ENCODE results near the gene TANGO2. TPM values are rescaled to one million over a fixed set of nuclear protein-coding genes. Genes with fewer than 3 reads are reported as not detected.
A peak's percentile ranks its signal among the peaks of the same experiment; 100 is the strongest.

TANGO2 gene
- total RNA-seq, 1 experiment from 2014 or later: 14.6 TPM

DNA sequence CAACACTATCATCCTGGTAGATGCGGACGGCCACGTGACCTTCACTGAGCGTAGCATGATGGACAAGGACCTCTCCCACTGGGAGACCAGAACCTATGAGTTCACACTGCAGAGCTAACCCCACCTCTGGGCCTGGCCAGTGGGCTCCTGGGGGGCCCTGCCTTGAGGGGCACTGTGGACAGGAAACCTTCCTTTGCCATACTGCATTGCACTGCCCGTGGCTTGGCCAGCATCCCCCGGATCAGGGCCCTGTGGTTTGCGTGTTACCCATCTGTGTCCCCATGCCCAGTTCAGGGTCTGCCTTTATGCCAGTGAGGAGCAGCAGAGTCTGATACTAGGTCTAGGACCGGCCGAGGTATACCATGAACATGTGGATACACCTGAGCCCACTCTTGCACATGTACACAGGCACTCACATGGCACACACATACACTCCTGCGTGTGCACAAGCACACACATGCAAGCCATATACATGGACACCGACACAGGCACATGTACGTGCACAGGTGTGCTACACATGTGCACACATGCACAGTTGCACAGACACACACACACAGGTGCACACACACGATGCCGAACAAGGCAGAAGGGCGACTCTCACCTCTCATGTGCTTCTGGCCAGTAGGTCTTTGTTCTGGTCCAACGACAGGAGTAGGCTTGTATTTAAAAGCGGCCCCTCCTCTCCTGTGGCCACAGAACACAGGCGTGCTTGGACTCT lies 43.8 kb downstream of the TANGO2 start:
- Histone ChIP-seq H3K23me2 (ENCODE audit: insufficient read length, low read depth, low read length, poor library complexity, severe bottlenecking) (no peaks in the 10 kb centered on the region), H4K5ac (ENCODE audit: insufficient read length, low read depth, low read length) (no peak overlapping the region), H3K14ac (ENCODE audit: insufficient read depth, low read length) (no peak overlapping the region; the same call in 1 of the 2 replicates), H4K20me1 (ENCODE audit: control insufficient read depth, insufficient read depth, insufficient read length) (no peaks in the 10 kb centered on the region), H3K79me1 (ENCODE audit: insufficient read depth, low read depth, low read length, poor library complexity, severe bottlenecking) (no peaks in the 10 kb centered on the region), H4K8ac (replicated peaks; ENCODE audit: insufficient read length, low read depth, low read length) (no peak overlapping the region), H3K9me3 (ENCODE audit: control insufficient read depth, low read depth, low read length) (no peaks in the 10 kb centered on the region), H2BK12ac (ENCODE audit: insufficient read length, low read depth, low read length) (no peak overlapping the region), H2BK5ac (ENCODE audit: insufficient read length, low read length) (no peak overlapping the region), H2BK15ac (ENCODE audit: low read depth, low read length) (no peak overlapping the region), H3K4ac (ENCODE audit: low read depth, low read length) (no peak overlapping the region), H3K79me2 (ENCODE audit: insufficient read depth, low read length) (no peaks in the 10 kb centered on the region), H3K56ac (ENCODE audit: insufficient read length, low read depth, low read length) (no peak overlapping the region), H2AFZ (ENCODE audit: low read length) (no peak overlapping the region), H2BK120ac (ENCODE audit: low read depth, low read length, poor library complexity, severe bottlenecking) (no peak overlapping the region), H3K27me3 (ENCODE audit: insufficient read depth, low read length) (no peaks in the 10 kb centered on the region), H2BK20ac (ENCODE audit: low read depth, low read length, poor library complexity, severe bottlenecking) (no peak overlapping the region), H2AK5ac (ENCODE audit: insufficient read length, low read length) (no peak overlapping the region), H3K4me1 (ENCODE audit: insufficient read depth, low read length) (no peaks in the 10 kb centered on the region), H3K9ac (ENCODE audit: extremely low read depth, insufficient read length, low read length) (no peak overlapping the region), H3K4me2 (ENCODE audit: insufficient read depth, insufficient read length, low read length) (no peak overlapping the region), H3T11ph (ENCODE audit: low read length) (no peak overlapping the region), H3K18ac (ENCODE audit: insufficient read length, low read depth, low read length) (no peak overlapping the region), H3K27ac (ENCODE audit: insufficient read length, low read depth, low read length) (no peak overlapping the region), H3K23ac (ENCODE audit: insufficient read length, low read depth, low read length) (no peak overlapping the region), H4K91ac (ENCODE audit: insufficient read length, low read depth, low read length) (no peak overlapping the region)
- Mint-ChIP-seq H3K4me3 (no peak overlapping the region), H3K27me3 (ENCODE audit: low read depth) (peaks cover 17% of the 10 kb centered on the region), H3K9me3 (no peaks in the 10 kb centered on the region), H3K36me3 (ENCODE audit: insufficient read depth in 1 of 3, low read depth in 3 of 3) (peaks cover 0 to 3% (median 2%) of the 10 kb centered on the region in 3 experiments; a peak in 2 of 7 replicates), H3K27ac (peak overlapping the region in 1 of 3 experiments; percentile 72; a peak in 1 of 7 replicates), H3K4me1 (no peaks in the 10 kb centered on the region)
- TF ChIP-seq, protein P1, sequence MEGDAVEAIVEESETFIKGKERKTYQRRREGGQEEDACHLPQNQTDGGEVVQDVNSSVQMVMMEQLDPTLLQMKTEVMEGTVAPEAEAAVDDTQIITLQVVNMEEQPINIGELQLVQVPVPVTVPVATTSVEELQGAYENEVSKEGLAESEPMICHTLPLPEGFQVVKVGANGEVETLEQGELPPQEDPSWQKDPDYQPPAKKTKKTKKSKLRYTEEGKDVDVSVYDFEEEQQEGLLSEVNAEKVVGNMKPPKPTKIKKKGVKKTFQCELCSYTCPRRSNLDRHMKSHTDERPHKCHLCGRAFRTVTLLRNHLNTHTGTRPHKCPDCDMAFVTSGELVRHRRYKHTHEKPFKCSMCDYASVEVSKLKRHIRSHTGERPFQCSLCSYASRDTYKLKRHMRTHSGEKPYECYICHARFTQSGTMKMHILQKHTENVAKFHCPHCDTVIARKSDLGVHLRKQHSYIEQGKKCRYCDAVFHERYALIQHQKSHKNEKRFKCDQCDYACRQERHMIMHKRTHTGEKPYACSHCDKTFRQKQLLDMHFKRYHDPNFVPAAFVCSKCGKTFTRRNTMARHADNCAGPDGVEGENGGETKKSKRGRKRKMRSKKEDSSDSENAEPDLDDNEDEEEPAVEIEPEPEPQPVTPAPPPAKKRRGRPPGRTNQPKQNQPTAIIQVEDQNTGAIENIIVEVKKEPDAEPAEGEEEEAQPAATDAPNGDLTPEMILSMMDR (conservative IDR thresholded peaks at IDR 0.05): no peak
- WGBS (ENCODE audit: extremely low coverage, insufficient read length, low lambda C conversion rate): no CpG with 5 or more reads among the region's 18 CpGs
- DNase-seq: no peak
